Uterus (tissue), 2 donors: Measurements from ENCODE around the gene GRIK1.

ENCODE experiments used
- CTCF ChIP-seq, 4 experiments: fragments of 200-600 bp in 2 of 4; fragments of 450-650 bp in 2 of 4; sonication (generic) in 2 of 4; IDR thresholded peaks; one replicate each; pipeline ENCODE4 v1.5.1; 2016 to 2019; ENCODE audit warnings: antibody characterized with exemption in 4 of 4, mild to moderate bottlenecking in 2 of 4, moderate library complexity in 1 of 4
- POLR2A ChIP-seq, 2 donors: fragments of 450-650 bp; IDR thresholded peaks; one replicate each; pipeline ENCODE4 v1.6.1; 2016; ENCODE audit warnings: antibody characterized with exemption in 2 of 2, mild to moderate bottlenecking in 1 of 2, moderate library complexity in 1 of 2

DNA sequence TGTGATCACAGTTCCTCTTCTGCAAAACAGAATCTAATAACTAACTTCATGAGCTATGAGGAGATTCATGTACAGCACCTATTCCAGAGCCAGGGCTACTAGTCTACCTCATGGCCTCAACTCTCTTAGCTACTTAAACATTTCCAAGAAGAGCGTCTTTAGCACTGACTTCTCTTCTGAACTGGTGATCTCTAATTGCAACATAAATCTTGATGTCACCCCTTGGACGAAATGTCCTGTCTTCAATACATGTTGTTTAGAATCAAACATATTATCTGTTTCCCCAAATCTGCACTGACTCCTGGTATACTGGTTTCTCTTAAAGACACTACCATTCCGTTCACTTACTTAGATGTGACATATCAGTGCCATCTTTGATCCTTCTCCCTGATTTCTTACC, 88.2 kb downstream of the GRIK1 start:
- no peak for TF ChIP-seq POLR2A (IDR thresholded peaks at IDR 0.05)
- no peak for TF ChIP-seq CTCF (IDR thresholded peaks at IDR 0.05)
